Neutrophil (primary cell): ENCODE data around the gene SH3GL3.

Experiments
- H3K27ac ChIP-seq: fragments of 200-600 bp; sonication (generic); 2 replicates; pipeline ENCODE4 v1.5.1; 2016; ENCODE audit warnings: mild to moderate bottlenecking, moderate library complexity
- H3K27me3 ChIP-seq: fragments of 200-600 bp; sonication (generic); 2 replicates; pipeline ENCODE4 v1.6.0; 2016; ENCODE audit warnings: mild to moderate bottlenecking
- H3K36me3 ChIP-seq: fragments of 200-600 bp; sonication (generic); 2 replicates; pipeline ENCODE4 v1.5.1; 2017
- H3K4me1 ChIP-seq, 2 experiments: fragments of 200-600 bp in 1 of 2; sonication (generic) in 1 of 2; 1 replicate in 1 of 2; 2 replicates in 1 of 2; pipeline versions ENCODE4 v1.5.1 to v1.6.1; 2013 to 2016; ENCODE audit warnings: low read depth in 1 of 2, low read length in 1 of 2, mild to moderate bottlenecking in 1 of 2, moderate library complexity in 1 of 2; ENCODE audit not compliant: control insufficient read depth in 1 of 2, insufficient read depth in 1 of 2
- H3K4me3 ChIP-seq, 2 experiments: fragments of 200-600 bp in 1 of 2; sonication (generic) in 1 of 2; 1 replicate in 1 of 2; 2 replicates in 1 of 2; pipeline ENCODE4 v1.5.1; 2013 to 2016; ENCODE audit warnings: low read depth in 1 of 2, low read length in 1 of 2, mild to moderate bottlenecking in 1 of 2, moderate library complexity in 1 of 2
- H3K9me3 ChIP-seq: fragments of 200-600 bp; sonication (generic); 2 replicates; pipeline ENCODE4 v1.5.1; 2016
- CTCF ChIP-seq: fragments of 200-600 bp; sonication (generic); IDR thresholded peaks from 2 replicates; pipeline ENCODE4 v1.5.1; 2016; ENCODE audit warnings: antibody characterized with exemption

The SH3GL3 gene

GRCh38 chr15:83504365-83504764, 57.2 kb downstream of the SH3GL3 start:
- TF ChIP-seq CTCF: no peak
- Histone ChIP-seq H3K4me1 (no peaks in the 10 kb centered on the region), H3K27ac (no peak overlapping the region), H3K27me3 (no peaks in the 10 kb centered on the region), H3K36me3 (no peaks in the 10 kb centered on the region), H3K4me3 (no peak overlapping the region), H3K9me3 (no peaks in the 10 kb centered on the region)

- Histone ChIP-seq H3K27ac (no peak overlapping the region), H3K9me3 (no peaks in the 10 kb centered on the region), H3K4me1 (no peaks in the 10 kb centered on the region), H3K36me3 (no peaks in the 10 kb centered on the region), H3K27me3 (no peaks in the 10 kb centered on the region), H3K4me3 (no peak overlapping the region)
- TF ChIP-seq CTCF: no peak
Measured at GRCh38 chr15:83510001-83510400, 62.9 kb downstream of the SH3GL3 start.

GRCh38 chr15:83512459-83512858, 65.3 kb downstream of the SH3GL3 start:
- TF ChIP-seq CTCF: no peak
- Histone ChIP-seq H3K4me3 (no peak overlapping the region), H3K4me1 (no peaks in the 10 kb centered on the region), H3K27me3 (no peaks in the 10 kb centered on the region), H3K36me3 (no peaks in the 10 kb centered on the region), H3K27ac (no peak overlapping the region), H3K9me3 (no peaks in the 10 kb centered on the region)

GRCh38 chr15:83514584-83514983, 67.4 kb downstream of the SH3GL3 start:
- Histone ChIP-seq H3K27ac (no peak overlapping the region), H3K4me1 (no peaks in the 10 kb centered on the region), H3K9me3 (no peaks in the 10 kb centered on the region), H3K27me3 (no peaks in the 10 kb centered on the region), H3K36me3 (no peaks in the 10 kb centered on the region), H3K4me3 (no peak overlapping the region)
- no peak for TF ChIP-seq CTCF

- H3K9me3 ChIP-seq: peaks cover 3% of the 10 kb centered on the region
Measured at GRCh38 chr15:83515164-83515563, 68.0 kb downstream of the SH3GL3 start.

More at GRCh38 chr15:83515164-83515563, 68.0 kb downstream of the SH3GL3 start:
- Histone ChIP-seq H3K27me3 (no peaks in the 10 kb centered on the region), H3K4me3 (no peak overlapping the region), H3K27ac (no peak overlapping the region), H3K36me3 (no peaks in the 10 kb centered on the region), H3K4me1 (no peaks in the 10 kb centered on the region)
- no peak for TF ChIP-seq CTCF
